Measurements from ENCODE around the gene OLFML2B.

The OLFML2B gene

DNA sequence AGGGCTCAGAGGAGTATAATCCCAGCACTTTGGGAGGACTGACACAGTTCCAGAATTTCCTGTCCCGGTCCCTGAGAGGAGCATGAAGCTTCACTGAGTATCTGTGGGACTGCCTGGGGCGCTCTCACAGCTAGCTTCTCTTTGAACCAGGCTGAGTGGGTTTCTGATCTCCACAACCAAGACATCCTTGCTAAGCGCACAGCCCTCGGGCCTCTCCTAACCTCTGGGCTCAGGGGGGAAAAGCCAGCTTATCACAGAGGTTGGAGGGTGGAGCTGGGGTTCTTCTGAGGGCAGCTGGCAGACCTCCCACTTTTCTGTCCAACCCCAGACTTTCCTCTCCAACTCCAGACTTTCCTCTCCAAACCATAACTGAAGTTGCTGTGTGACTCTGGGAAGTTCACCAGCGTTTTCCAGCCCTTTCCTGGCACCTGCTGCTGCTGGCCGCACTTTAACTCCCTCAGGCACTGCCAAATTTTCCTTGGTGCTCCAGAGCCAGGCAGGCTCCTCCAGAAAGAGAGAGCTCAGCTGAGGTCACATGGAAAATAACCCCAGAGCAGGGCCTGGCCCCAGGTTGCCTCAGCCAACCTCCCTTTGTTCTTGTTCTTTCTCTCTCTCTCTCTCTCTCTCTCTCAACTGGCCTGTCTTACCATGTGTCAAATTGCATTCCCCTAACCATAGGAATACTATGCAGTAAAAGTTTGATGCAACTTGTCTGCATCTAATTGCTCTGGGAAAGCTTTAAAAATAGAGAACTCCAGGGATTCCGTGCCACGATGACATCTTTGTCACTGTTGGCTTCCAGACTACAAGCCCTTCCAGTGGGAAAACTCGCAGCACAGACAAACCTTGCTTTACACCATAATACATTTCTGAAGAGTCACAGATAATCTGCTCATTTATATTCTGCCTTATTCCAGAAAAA lies 49.5 kb downstream of the OLFML2B start:
- DNase-seq = no peak

DNA sequence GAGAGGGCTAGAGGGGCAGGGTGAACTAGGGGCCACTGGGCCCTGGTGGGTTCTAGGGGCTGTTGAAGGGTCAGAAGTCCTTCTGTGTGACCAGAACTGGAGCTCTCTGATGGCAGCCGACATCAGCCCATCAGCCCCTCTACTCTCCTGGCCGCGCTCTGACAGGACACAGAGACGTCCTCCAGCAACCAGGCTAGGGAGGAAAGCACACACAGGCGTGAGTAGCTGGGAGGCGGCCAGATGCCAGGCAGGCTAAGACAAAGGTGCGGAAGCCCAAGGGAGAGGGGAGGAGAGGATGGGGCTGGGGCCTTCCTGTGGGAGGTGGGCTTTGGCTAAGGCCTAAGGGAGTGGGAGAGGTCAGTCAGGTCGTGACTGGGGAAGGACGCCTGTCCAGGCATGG lies 50.8 kb downstream of the OLFML2B start:
- no peak for DNase-seq

DNA sequence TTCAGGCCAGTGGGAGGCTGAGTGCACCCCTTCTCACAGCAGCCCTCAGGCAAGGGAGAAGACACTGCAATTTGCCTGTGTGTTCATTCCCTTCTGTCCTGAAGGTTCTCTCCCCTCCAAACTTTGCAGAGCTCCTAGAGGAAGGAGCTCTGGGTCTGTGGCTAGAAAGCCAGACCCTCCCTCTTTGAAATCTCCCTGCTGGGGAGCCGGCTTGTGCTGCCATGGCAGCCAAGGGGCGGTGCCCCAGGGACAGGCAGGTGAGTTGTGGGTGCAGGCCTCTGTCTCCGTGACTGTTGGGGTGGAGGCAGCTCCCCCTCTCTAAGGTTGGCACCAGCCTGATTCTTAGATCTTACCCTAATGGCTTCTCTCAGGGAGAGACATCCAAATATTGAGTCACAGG lies 53.0 kb downstream of the OLFML2B start:
- DNase-seq = no peak

DNA sequence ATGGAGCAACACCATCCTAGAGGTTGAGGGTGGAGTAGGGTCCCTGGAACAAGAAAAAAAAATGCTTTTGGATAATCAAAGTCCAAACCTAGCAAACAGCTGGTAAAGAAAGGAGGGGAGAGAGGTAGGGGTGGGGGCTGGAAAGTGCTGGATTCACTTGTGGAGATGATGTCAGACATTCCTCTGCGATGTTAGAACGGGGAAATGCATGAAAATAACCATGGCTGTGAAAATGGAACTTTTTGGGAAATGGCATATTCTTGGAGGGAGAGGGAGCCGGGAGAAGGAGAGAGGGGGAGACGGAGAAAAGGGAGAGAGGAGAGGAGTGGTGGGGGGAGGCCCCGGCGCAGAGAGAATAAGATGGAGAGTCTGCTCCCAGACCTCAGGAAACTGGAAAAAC lies 53.6 kb downstream of the OLFML2B start:
- DNase-seq = no peak

DNA sequence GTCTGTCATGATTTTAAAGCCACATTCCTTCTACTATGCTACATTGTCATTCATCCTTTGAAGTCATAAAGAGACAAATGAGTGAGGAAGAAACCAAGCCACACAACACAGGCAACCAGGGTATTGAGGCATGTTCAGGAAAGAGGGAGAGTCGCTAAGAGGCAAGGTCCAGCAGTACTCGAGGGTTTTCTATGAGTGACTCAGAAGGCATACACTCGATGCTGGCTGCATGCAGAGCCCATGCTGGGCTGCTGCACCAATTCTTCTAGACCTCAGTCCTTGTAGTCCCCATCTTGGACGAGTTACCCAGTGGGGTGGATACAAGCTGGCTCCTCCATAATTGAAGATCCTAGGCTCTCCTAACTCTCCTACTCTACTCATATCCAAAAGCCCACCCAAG lies 57.6 kb downstream of the OLFML2B start:
- no peak for DNase-seq

DNA sequence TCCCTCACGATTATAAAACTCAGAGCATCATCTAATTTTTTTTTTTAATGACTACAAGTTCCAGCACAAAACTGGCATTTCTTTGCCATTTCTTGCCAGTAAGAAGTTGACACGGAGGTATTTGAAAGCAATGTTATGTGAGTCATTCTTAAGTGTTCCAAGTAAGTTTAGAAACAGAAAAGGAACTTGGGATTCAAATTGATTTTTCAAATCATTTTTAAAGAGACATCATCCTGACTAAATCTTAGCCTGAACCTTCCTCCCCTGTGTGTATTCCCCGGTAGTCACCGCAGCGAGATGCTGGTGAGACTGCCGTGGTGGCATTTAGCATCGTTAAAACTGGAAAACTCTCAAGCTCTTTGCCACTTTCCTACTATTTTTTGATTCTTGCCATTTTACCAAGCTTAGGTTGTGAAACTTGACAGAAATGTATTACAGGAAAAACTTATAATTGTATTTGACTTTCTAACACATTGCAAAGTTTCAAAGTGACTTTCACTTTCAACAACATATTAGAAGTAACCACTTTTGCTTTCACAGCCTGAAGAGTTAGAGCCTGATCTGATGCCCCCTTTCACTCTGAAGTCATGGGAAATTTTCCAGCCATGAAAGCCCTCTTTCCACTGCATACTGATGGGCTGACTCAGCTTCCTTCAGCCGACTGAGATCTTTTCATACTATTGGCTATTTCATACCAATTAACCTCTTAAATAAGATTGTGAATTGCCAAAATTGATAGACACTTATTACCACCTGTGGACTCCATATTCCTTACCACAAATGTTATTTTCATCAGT lies 61.4 kb downstream of the OLFML2B start:
- DNase-seq = peak; percentile 22

DNA sequence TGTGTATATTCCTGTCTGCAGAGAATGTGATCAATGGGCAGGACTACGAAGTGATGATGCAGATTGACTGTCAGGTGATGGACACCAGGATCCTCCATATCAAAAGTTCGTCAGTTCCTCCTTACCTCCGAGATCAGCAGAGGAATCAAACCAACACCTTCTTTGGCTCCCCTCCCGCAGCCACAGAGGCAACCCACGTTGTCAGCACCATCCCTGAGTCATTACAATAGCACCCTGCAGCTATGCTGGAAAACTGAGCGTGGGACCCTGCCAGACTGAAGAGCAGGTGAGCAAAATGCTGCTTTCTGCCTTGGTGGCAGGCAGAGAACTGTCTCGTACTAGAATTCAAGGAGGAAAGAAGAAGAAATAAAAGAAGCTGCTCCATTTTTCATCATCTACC lies 65.2 kb downstream of the OLFML2B start:
- no peak for DNase-seq

DNA sequence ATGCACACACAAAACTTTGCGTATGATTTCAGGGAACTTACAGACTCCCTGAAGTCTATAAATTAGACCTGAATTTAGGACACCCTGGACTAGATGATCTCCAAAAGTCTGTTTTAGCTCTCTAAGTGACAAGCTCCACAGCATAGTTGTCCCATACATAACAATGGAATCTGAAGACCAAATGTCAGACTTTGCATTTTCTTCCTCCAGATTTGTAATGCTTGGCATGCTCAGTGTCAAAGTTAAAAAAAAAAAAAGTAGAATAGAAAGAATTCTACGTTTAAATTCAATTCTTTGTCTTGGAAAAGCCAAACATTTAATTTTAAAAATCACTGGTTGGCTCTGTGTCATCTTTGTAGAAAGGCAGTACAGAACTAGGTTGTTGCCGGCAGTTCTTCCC lies 66.7 kb downstream of the OLFML2B start:
- DNase-seq = no peak

DNA sequence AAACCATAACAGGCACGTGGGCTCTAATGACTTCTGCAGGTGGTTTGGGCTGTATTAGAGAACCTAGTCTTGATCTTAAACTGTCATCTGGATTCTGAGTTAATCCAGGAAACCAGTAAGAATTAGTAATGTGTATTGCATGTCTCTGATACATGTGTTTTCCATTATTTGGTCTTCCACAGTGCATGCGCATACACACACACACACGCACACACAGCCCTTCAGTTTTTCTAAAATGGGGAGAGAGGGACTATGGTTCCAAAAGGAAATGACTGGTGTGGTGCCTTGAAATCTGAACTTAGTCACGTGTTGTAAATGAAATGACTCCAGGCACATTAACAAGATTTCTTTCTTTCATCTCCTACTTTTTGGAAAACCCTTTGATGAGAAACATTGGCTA lies 67.6 kb downstream of the OLFML2B start:
- no peak for DNase-seq

DNA sequence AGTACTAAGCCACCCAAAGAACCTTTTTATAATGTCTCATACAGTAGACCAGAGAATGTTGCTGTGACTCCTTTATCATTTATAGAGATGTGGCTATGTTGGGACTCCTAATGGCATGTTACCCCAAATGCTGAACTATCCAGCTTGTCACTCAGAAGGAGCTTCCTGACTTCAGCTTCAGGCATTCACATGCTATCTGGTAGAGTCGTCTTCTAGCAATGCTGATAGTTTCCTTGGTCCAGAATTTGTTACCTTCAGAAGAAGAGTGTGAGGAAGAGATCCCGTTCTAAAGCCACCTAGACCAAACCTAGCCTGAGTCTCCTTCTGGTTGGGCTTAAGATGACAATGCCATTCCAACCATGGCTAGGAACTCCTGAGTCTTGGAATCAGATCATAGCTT lies 68.1 kb downstream of the OLFML2B start:
- no peak for DNase-seq

DNA sequence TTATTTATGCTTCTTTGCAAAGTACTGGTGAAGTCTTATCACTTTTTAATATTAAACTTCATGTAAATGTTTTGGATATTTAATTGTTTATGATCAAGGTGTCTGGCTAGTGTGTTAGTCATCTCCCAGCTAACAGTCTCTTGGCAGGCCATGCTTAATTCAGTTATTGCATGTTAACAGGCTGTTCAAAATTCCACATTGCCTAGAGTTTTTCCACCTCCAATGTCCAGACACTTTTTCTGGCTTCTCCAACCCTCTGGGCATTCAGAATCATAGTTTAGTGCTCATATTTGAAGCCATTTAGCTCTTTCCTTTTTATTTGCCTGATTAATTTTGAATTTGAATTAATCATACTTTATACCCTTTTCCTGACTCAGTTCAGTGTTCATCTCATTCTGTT lies 69.2 kb downstream of the OLFML2B start:
- DNase-seq = no peak

DNA sequence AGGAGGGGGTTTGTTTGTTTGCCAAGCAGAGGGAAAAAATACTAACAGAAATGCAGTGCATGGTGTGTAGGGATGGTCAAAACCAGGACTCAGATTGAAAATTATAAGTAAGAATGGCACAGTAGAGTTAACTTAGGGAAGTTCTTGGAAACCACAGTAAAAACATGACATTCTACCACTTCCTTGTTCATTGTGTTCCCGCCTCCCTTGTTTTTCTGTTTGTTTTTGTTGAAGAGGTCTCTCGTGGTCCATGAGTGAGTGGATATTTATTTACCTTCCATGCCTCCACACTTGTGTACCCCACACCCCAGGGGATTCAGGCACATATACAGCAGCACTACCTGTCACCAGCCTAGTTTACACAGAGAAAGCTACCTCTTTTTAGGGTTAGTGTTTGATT lies 69.6 kb downstream of the OLFML2B start:
- DNase-seq = no peak

DNA sequence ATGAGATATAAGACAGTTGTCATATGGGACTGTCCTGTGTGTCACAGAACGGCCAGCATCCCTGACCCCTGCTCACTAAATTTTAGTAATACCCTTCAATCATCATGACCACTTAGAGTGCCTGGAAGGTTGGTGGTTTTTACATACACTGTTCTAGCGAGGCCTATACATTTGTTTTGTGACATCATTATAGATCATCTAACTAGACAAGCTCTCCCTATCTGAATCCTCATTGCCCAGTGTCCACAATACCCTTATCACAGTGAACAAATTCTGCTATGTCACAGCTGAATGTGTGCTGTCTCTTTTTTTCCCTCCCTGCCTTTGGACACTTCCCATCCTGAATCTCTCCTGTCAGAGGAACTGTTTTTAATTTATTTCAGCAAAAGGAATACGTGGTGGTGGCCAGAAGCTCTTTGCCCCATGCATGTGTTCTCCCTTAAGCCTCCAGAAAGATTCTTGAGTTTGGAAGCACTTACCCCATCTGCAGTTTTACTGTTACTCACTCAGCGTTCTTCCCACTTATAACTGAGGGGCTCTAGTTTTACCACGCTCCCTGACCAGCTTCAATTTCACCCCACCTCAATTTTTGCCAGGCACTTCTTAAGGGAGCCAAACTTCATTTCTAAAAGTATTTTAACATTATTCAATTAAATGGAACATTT lies 70.3 kb downstream of the OLFML2B start:
- DNase-seq = no peak

DNA sequence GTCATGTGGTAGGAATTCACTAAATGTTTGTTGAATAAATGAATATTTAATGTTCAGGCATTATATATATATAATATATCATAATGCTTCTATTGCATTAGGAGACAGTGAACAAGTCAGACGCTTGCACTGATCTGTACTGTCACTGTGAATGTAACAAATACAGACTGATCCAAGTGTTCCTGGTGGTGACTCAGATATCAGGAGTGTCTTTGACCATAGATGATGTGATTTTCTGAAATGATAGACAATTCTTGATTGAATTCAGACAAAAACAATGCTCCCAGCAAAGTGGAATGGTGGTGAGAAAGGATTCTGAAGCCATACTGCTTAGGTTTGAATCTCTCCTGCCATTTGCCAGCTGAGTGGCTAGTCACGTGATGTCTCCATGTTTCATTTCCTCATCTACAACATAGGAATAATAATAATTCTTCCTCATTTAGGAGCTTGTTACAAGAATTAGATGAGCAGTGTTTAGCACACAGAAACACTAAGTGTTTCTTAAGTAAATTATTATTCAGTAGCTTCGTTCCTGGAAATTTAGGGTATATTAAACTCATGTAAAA lies 71.0 kb downstream of the OLFML2B start:
- DNase-seq = no peak

DNA sequence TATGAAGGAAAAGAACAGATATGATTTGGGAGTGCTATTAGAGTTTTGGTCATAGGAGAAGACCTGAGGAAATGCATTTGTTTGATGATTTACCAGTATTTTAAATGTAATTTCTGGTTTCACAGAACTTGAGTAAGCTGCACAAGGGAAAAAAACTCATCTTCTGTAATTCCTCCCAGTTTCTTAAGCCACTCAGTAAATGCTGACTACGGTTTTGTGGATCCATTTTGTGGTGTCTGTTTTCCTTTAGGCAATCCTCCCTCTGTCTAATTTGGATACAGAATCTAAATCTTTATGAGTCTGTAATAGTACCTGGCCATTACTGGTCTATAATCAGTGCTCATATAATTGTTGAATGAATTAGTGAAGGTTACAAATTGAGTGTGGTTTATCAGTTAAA lies 72.0 kb downstream of the OLFML2B start:
- DNase-seq = no peak

DNA sequence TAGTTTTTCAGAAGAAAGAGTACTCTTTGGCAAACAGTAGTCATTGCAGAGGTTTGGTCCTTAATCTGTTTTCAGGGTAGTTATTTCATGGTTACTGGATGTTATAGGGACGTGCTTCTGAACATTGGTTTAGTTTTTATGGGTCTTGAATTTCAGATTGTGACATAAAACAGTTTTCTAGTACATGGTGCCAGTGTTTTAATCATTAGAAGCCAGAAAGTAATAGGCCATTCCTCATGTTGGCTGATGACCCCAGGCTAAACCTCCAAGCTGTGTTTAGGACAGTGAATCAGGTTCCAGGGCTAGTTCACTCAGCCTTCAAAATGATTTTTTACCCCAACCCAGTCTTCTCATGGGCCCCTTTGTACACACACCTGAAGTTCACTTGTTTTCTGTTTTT lies 73.3 kb downstream of the OLFML2B start:
- DNase-seq = no peak

DNA sequence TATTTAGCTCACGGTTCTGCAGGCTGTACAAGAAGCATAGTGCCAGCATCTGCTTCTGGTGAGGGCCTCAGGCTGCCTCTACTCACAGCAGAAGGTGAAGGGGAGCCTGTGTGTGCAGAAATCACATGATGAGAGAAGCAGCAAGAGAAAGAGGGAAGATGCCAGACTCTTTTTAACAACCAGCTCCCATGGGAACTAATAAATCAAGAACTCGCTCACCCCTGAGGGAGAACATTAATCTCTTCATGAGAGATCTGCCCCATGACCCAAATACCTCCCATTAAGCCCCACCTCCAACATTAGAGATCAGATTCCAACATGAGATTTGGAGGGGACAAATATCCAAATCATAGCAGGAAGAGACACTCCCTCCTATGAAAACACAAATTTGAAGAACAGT lies 74.1 kb downstream of the OLFML2B start:
- no peak for DNase-seq

DNA sequence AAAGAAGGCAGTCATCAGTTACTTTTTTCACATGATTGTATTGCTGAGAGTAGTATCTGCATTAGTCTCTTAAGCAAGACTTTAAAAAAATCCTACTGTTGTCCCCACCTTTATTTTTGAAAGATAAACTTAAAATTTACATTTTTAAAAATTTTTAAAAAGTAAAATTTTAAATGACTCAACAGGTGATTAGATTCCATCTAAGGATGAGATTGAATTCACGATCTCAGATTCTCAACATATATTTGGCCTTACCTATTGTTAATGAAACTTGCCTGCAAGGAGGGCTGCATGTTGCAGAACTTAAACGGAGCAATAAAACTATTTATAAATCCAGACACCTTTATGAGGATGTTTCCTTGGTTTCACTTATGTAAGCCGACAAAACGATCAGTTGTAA lies 75.2 kb downstream of the OLFML2B start:
- no peak for DNase-seq

DNA sequence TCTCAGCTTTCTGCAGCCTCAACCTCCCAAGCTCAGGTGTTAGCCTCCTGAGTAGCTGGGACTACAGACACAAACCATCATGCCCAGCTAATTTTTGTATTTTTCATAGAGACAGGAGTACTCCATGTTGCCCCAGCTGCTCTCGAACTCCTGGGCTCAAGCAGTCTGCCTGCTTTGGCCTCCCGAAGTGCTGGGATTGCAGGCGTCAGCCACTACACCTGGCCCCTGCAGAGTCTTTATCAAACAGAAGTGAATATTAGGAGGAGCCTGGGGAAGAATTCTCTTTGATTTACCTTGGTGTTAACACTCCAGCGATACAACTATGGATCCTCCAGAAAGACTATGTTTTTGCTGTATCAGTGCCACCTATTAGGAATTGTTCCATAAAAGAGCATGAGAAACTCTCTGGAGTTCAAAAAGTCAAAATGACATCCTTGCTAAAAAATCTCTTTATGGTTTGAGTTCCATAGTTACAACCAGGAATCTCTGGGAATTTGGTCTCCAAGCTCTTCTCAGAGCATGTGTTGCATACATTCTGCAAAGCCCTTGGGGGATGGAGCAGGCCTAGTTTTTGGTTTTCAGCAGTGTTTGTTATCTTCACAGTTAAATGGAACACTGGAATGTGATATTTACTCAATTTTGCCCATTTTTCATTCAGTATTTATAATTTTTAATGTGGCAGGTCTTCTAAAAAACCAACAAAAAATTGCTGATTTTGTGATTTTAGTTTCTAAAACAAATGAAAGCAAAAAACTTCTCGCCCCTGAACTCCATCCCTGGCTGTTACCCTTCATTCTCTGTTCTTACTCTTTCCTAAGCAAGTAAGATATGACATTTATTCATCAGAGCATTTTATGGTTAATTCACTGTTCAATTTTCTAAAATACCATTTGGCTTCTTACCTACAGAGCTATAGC lies 77.3 kb downstream of the OLFML2B start:
- DNase-seq = no peak

DNA sequence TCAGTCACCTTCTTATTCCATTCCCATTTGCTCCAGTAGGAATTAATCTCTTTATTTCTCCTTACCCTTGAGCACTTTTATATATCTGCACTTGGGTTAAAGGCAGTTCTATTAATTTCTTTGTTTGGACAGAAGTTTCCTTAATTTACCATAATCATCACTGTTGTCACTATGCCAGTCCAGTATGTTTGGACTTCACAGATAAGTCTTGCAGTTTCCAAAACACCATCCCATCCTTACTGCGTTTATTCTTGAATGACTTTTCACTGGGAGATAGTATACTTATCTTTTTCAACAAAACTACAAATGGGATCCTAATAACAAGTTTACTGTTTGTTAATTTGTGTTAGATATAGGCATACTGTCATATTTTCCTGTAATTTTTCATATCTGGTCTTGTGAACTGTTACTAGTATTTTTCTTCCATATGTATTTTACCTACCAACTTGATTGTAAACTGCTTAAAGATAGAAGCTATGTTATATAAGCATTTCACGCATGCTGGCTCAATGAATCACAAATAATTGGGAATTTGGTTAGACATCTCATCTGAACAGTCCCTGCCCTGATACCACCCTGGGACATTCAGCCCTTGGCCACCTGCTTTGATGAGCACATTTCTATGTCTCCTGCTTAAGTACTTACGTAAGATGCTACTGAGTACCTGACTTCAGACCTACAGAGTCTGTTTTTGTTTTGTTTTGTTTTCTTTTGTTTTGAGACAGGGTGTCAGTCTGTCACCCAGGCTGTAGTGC lies 78.2 kb downstream of the OLFML2B start:
- DNase-seq = no peak

DNA sequence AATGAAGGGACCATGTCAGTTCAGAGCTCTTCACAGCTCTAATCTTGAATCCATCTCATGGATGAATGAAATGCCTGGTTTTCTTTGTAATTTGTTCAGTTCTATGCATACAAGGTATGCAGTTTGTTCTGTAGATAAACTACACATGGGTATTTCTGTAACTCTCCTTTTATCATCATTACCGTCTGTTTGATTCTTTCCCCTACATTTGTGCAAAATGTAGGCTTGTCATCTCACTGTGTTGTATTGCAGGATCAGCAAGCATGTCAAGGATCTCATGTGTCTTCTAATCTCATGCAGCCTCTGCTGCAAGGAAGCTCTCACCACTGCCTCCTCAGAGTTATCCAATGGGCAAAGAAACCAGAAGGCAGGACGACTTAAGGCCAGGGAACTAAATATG lies 79.3 kb downstream of the OLFML2B start:
- no peak for DNase-seq

DNA sequence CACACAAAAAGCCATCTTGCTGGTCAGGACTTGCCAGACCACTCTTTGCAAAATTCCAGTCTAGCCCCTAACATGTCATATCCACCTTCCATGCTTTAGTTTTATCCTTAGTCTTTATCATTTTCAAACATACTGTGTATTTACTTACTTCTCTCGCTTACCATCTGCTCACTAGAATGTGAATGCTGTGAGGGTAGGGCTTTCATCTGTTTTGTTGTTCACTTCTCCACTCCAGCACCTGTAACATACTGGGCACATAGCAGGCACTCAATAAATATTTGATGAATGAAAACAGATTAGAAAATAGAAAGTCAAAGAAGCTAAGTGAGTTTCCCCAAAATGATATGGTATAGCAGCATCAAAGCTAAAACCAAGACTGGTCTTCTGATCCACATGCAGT lies 79.9 kb downstream of the OLFML2B start:
- DNase-seq = no peak
